Measurements from ENCODE around the gene MCFD2.

DNA sequence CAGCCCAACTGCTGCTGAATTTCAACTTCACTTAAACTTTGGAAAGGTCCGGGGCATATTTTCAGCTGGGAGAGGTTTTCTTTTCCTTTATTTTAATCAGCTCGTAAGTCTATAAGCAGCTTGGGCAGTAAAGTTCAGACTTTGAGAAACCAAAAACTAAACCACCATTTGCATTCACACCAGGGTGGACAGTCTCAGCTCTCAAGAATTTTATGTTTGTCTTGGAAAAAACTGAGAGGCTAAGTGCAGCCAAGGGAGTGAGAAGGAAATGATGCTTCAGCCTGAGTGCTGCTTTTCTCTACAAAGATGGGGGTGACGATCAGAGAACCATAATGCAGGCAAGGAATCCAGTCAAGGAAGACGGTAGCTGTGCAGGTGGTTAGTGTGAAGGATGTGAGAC is 30.2 kb downstream of the MCFD2 start:
- TF ChIP-seq, protein P1, sequence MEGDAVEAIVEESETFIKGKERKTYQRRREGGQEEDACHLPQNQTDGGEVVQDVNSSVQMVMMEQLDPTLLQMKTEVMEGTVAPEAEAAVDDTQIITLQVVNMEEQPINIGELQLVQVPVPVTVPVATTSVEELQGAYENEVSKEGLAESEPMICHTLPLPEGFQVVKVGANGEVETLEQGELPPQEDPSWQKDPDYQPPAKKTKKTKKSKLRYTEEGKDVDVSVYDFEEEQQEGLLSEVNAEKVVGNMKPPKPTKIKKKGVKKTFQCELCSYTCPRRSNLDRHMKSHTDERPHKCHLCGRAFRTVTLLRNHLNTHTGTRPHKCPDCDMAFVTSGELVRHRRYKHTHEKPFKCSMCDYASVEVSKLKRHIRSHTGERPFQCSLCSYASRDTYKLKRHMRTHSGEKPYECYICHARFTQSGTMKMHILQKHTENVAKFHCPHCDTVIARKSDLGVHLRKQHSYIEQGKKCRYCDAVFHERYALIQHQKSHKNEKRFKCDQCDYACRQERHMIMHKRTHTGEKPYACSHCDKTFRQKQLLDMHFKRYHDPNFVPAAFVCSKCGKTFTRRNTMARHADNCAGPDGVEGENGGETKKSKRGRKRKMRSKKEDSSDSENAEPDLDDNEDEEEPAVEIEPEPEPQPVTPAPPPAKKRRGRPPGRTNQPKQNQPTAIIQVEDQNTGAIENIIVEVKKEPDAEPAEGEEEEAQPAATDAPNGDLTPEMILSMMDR (IDR thresholded peaks at IDR 0.05): no peak
- no peak for TF ChIP-seq SMC3 (IDR thresholded peaks at IDR 0.05; ENCODE audit: low read depth, low read length)
- no peak for TF ChIP-seq GABPA (IDR thresholded peaks at IDR 0.05; ENCODE audit: low read depth)
- no peak for TF ChIP-seq JUND (IDR thresholded peaks at IDR 0.05)
- no peak for TF ChIP-seq RFX5 (IDR thresholded peaks at IDR 0.05; ENCODE audit: low read length)
- TF ChIP-seq, protein P2, sequence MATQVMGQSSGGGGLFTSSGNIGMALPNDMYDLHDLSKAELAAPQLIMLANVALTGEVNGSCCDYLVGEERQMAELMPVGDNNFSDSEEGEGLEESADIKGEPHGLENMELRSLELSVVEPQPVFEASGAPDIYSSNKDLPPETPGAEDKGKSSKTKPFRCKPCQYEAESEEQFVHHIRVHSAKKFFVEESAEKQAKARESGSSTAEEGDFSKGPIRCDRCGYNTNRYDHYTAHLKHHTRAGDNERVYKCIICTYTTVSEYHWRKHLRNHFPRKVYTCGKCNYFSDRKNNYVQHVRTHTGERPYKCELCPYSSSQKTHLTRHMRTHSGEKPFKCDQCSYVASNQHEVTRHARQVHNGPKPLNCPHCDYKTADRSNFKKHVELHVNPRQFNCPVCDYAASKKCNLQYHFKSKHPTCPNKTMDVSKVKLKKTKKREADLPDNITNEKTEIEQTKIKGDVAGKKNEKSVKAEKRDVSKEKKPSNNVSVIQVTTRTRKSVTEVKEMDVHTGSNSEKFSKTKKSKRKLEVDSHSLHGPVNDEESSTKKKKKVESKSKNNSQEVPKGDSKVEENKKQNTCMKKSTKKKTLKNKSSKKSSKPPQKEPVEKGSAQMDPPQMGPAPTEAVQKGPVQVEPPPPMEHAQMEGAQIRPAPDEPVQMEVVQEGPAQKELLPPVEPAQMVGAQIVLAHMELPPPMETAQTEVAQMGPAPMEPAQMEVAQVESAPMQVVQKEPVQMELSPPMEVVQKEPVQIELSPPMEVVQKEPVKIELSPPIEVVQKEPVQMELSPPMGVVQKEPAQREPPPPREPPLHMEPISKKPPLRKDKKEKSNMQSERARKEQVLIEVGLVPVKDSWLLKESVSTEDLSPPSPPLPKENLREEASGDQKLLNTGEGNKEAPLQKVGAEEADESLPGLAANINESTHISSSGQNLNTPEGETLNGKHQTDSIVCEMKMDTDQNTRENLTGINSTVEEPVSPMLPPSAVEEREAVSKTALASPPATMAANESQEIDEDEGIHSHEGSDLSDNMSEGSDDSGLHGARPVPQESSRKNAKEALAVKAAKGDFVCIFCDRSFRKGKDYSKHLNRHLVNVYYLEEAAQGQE (IDR thresholded peaks at IDR 0.05; ENCODE audit: low read depth, low read length): no peak
- no peak for TF ChIP-seq TEAD4 (IDR thresholded peaks at IDR 0.05; ENCODE audit: borderline replicate concordance, insufficient read depth)
- TF ChIP-seq, protein P3, sequence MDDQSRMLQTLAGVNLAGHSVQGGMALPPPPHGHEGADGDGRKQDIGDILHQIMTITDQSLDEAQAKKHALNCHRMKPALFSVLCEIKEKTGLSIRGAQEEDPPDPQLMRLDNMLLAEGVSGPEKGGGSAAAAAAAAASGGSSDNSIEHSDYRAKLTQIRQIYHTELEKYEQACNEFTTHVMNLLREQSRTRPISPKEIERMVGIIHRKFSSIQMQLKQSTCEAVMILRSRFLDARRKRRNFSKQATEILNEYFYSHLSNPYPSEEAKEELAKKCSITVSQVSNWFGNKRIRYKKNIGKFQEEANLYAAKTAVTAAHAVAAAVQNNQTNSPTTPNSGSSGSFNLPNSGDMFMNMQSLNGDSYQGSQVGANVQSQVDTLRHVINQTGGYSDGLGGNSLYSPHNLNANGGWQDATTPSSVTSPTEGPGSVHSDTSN (IDR thresholded peaks at IDR 0.05): no peak
- no peak for TF ChIP-seq FOXM1 (IDR thresholded peaks at IDR 0.05; ENCODE audit: low read depth)
- no peak for TF ChIP-seq RAD21 (IDR thresholded peaks at IDR 0.05; ENCODE audit: low read length)
- no peak; the same call in 1 of the 2 replicates for TF ChIP-seq NFIC (IDR thresholded peaks at IDR 0.05; ENCODE audit: borderline replicate concordance)
- TF ChIP-seq ELF1 (IDR thresholded peaks at IDR 0.05): no peak
- TF ChIP-seq SIN3A (IDR thresholded peaks at IDR 0.05; ENCODE audit: borderline replicate concordance, low read depth, low read length): no peak
- no peak for TF ChIP-seq EP300 (IDR thresholded peaks at IDR 0.05; ENCODE audit: borderline replicate concordance in 1 of 2, low read depth in 1 of 2, low read length in 1 of 2)

Measured in SK-N-SH (cell line).